PC-9 (cell line): ENCODE data around the gene ZNF384. TPM values are rescaled to one million over a fixed set of nuclear protein-coding genes. Genes with fewer than 3 reads are reported as not detected.
A peak's percentile ranks its signal among the peaks of the same experiment; 100 is the strongest.

Experiments used
- BruUV-seq: library from RNA; stranded (reverse); fragments of 400-500 nt; replicated peaks from 2 replicates; lab custom pipeline; 2021; lab: Mats Ljungman, UMichigan
- CTCF ChIA-PET: fragments of 300-600 bp; sonication (Branson Sonifier 250); formaldehyde crosslinking; loops from one replicate; lab custom pipeline; 2022; ENCODE audit warnings: antibody characterized with exemption; lab: Charles Lee
- POLR2A ChIA-PET: fragments of 300-600 bp; sonication (Branson Sonifier 250); formaldehyde crosslinking; loops from one replicate; lab custom pipeline; 2022; ENCODE audit warnings: antibody characterized with exemption; ENCODE audit not compliant: unreplicated experiment; lab: Charles Lee
- DNase-seq, 2 experiments: peaks; one replicate each; pipeline versions ENCODE4 v3.0.0 to v3.0.0-alpha.2; 2015 to 2022; ENCODE audit warnings: mixed read lengths in 1 of 2
- H2AFZ ChIP-seq: fragments of 200-600 bp; sonication (generic); 2 replicates; pipeline ENCODE4 v1.8.1; 2017; ENCODE audit warnings: antibody characterized with exemption
- H3F3A ChIP-seq: fragments of 200-600 bp; sonication (generic); 2 replicates; pipeline ENCODE4 v1.8.1; 2017; ENCODE audit warnings: antibody characterized with exemption, mild to moderate bottlenecking, low read depth; ENCODE audit not compliant: insufficient read depth
- H3K27ac ChIP-seq: fragments of 200-600 bp; sonication (generic); 2 replicates; pipeline ENCODE4 v1.6.1; 2016; ENCODE audit warnings: mixed run types
- H3K27me3 ChIP-seq: fragments of 200-600 bp; sonication (generic); 2 replicates; pipeline ENCODE4 v1.6.1; 2016; ENCODE audit warnings: low read depth, mixed run types; ENCODE audit not compliant: insufficient read depth
- H3K36me3 ChIP-seq: fragments of 200-600 bp; sonication (generic); 2 replicates; pipeline ENCODE4 v1.6.1; 2016; ENCODE audit warnings: low read depth, mixed run types
- H3K4me1 ChIP-seq: fragments of 200-600 bp; sonication (generic); replicated peaks from 2 replicates; pipeline ENCODE4 v1.6.1; 2016; ENCODE audit warnings: mixed run types; ENCODE audit not compliant: insufficient read depth
- H3K4me2 ChIP-seq: fragments of 200-600 bp; sonication (generic); 2 replicates; pipeline ENCODE4 v1.6.1; 2017; ENCODE audit warnings: mixed run types
- H3K4me3 ChIP-seq: fragments of 200-600 bp; sonication (generic); 2 replicates; pipeline ENCODE4 v1.6.1; 2016; ENCODE audit warnings: mixed run types
- H3K79me2 ChIP-seq: fragments of 200-600 bp; sonication (generic); 2 replicates; pipeline ENCODE4 v1.6.1; 2017; ENCODE audit warnings: low read depth, mixed run types
- H3K9me2 ChIP-seq: fragments of 200-600 bp; sonication (generic); 2 replicates; pipeline ENCODE4 v1.8.1; 2017; ENCODE audit warnings: mild to moderate bottlenecking; ENCODE audit not compliant: insufficient read depth
- H3K9me3 ChIP-seq: fragments of 200-600 bp; sonication (generic); 2 replicates; pipeline ENCODE4 v1.8.1; 2016; ENCODE audit warnings: low read depth; ENCODE audit not compliant: insufficient read depth
- H4K20me1 ChIP-seq: fragments of 200-600 bp; sonication (generic); 2 replicates; pipeline ENCODE4 v1.8.1; 2017; ENCODE audit not compliant: insufficient read depth
- EZH2 ChIP-seq: fragments of 200-600 bp; sonication (generic); IDR thresholded peaks from 2 replicates; pipeline ENCODE4 v1.8.0; 2017; ENCODE audit warnings: antibody characterized with exemption, low read depth
- intact Hi-C: fragments of 100-400 bp; cut with micrococcal nuclease; formaldehyde crosslinking; loops from one replicate; pipeline ENCODE4 v1.10.0; 2022; ENCODE audit not compliant: unreplicated experiment
- total RNA-seq: library from RNA; stranded (reverse); gene quantifications from 2 replicates; pipeline ENCODE4 v1.2.3, GENCODE V29; 2021
- TF ChIP-seq, protein P1 (sequence below): fragments of 200-600 bp; sonication (generic); conservative IDR thresholded peaks from 2 replicates; pipeline ENCODE4 v1.6.1; 2017; ENCODE audit warnings: mixed run types, antibody characterized with exemption, mild to moderate bottlenecking, moderate library complexity

The ZNF384 gene
- total RNA-seq, 1 experiment from 2014 or later = 106 TPM

DNA sequence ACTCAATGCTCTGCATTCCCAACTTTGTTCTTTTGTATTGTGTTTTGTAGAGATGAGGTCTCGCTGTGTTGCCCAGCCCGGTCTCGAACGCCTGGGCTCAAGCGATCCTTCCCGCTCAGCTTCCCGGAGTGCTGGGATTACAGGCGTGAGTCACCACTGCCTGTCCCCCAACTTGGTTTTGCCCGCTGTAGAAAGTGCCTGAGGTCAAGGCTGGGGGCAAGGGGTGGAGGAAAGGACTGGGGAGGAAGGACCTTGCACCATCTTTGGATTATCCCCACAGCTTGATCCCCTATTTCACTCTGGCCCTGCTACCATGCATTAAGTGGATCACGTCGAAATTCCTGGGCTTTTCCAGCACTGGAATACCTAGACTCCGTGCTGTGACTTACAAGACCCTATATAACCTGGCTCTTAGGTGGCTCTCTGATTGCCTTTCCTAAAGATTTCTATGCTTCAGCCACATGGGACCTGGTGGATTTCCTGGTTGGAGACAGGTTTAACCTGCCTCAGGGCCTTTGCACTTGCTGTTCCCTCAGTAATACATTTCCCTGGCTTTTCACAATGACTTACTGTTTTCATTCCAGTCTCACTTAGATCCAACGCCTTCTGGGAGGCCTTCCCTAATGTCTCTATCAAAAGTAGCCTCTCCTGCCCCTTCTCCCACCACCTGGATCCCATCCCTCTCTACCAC, 12.0 kb upstream of the ZNF384 start:
- H3K36me3 ChIP-seq = no peaks in the 10 kb centered on the region
- no TSS peak for BruUV-seq
- H3K27me3 ChIP-seq = peaks cover 64% of the 10 kb centered on the region
- no peak overlapping the region for H3K27ac ChIP-seq
- POLR2A ChIA-PET = no interaction called here
- no peak overlapping the region for H2AFZ ChIP-seq
- CTCF ChIA-PET = no interaction called here
- TF ChIP-seq, protein P1, sequence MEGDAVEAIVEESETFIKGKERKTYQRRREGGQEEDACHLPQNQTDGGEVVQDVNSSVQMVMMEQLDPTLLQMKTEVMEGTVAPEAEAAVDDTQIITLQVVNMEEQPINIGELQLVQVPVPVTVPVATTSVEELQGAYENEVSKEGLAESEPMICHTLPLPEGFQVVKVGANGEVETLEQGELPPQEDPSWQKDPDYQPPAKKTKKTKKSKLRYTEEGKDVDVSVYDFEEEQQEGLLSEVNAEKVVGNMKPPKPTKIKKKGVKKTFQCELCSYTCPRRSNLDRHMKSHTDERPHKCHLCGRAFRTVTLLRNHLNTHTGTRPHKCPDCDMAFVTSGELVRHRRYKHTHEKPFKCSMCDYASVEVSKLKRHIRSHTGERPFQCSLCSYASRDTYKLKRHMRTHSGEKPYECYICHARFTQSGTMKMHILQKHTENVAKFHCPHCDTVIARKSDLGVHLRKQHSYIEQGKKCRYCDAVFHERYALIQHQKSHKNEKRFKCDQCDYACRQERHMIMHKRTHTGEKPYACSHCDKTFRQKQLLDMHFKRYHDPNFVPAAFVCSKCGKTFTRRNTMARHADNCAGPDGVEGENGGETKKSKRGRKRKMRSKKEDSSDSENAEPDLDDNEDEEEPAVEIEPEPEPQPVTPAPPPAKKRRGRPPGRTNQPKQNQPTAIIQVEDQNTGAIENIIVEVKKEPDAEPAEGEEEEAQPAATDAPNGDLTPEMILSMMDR = no peak
- no peak for TF ChIP-seq EZH2
- intact Hi-C loops = no loop called here
- no peak for DNase-seq
- no peaks in the 10 kb centered on the region for H3K9me2 ChIP-seq
- no peaks in the 10 kb centered on the region for H4K20me1 ChIP-seq
- peaks cover 6% of the 10 kb centered on the region for H3F3A ChIP-seq
- no peaks in the 10 kb centered on the region for H3K79me2 ChIP-seq
- H3K9me3 ChIP-seq = no peaks in the 10 kb centered on the region
- H3K4me1 ChIP-seq = no peaks in the 10 kb centered on the region
- H3K4me2 ChIP-seq = peak overlapping the region; percentile 31; the same call in 1 of the 2 replicates
- H3K4me3 ChIP-seq = no peak overlapping the region

DNA sequence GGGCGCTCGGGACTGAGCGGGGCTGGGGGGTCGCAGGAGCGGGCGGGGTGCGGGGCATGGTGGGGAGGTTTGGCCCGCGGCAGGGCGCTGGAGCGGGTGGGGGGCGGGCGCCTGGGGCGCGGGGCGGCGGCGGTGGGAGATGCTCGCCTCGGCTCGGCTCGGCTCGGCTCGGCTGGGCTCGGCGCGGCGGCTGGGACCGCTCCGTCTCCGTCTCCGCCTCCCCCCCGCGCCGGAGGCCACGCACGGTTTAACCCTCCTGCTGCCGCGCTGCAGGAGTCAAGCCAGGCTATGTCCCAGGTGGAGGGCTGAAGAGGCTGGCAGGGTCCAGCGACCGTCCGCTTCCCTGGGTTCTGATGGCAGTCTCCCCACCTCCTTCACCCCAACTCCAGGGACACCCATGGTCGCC, 11.5 kb upstream of the ZNF384 start, which contains the start of gene PIANP:
PIANP (minus strand) TSS at position 170 of the 406 bp plus-strand sequence. CDS start 2,754 bp downstream, outside the sequence.
- ChIA-PET CTCF (no interaction called here), POLR2A (no interaction called here)
- no peaks in the 10 kb centered on the region for H4K20me1 ChIP-seq
- no TSS peak for BruUV-seq
- H3F3A ChIP-seq = peaks cover 10% of the 10 kb centered on the region
- H3K4me1 ChIP-seq = no peaks in the 10 kb centered on the region
- peak within 1 kb of the TSS; percentile 31; the same call in 1 of the 2 replicates for H3K4me2 ChIP-seq
- intact Hi-C loops = no loop called here
- H3K79me2 ChIP-seq = no peaks in the 10 kb centered on the region
- no peak within 1 kb of the TSS for H3K27ac ChIP-seq
- no peaks in the 10 kb centered on the region for H3K36me3 ChIP-seq
- no peaks in the 10 kb centered on the region for H3K9me2 ChIP-seq
- H3K9me3 ChIP-seq = no peaks in the 10 kb centered on the region
- H3K4me3 ChIP-seq = no peak within 1 kb of the TSS
- peaks cover 64% of the 10 kb centered on the region for H3K27me3 ChIP-seq
- no peak within 1 kb of the TSS for H2AFZ ChIP-seq
- TF ChIP-seq EZH2 = 0 out of 2 replicates have a peak, but pooled peaks have one; percentile 35
- TF ChIP-seq, protein P1 = no peak
- DNase-seq = no peak

DNA sequence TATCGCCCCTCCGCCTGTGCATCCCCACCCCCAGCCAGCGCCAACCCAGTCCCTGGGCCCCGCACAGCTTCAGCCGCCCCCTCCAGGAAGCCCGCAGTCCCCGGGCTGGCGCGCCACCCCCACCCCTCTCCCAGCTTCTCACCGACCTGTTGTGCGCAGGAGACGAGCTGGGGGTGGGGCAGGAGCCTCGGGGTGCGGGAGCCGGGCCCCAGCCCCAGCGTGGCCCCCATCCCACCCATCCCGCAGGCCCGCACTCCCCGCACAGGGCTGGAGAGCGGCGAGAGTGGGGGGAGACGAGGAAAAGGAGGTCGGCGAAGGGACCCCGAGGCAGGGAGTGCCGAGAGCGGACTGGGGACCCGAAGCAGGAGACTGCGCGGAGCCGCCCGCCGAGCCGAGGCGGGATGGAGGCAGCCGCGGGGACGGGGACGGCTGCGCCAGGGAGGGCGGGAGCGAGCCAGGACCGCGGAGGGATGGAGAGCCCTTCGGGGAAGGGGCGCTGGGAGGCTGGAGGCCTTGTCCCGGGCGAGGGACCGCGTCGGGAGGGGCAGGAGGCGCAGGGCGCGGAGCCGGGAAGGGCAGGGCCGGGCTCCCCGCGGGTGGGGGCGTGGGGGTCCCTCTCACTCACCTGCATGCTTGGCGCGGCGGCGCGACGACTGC, 10.9 kb upstream of the ZNF384 start:
- Histone ChIP-seq H3K27ac (no peak overlapping the region), H3K9me2 (no peaks in the 10 kb centered on the region), H3K4me1 (no peaks in the 10 kb centered on the region), H3F3A (peaks cover 10% of the 10 kb centered on the region), H3K36me3 (no peaks in the 10 kb centered on the region), H3K27me3 (peaks cover 64% of the 10 kb centered on the region), H3K79me2 (no peaks in the 10 kb centered on the region), H3K9me3 (no peaks in the 10 kb centered on the region), H4K20me1 (no peaks in the 10 kb centered on the region), H3K4me3 (no peak overlapping the region), H2AFZ (no peak overlapping the region), H3K4me2 (no peak overlapping the region; the same call in 1 of the 2 replicates)
- intact Hi-C loops = loop anchor here (10.0 kb wide), 1 partner anchor 715 kb away; no protein-coding TSS in a partner anchor
- ChIA-PET POLR2A (interaction anchor here (0.7 kb wide), 1 partner anchor 323 kb away, joined by 3 read pairs; no protein-coding TSS in a partner anchor), CTCF (no interaction called here)
- BruUV-seq = no TSS peak
- TF ChIP-seq EZH2 = no peak
- TF ChIP-seq, protein P1 = no peak
- DNase-seq = no peak
